Upper lobe of left lung (tissue), 6 donors: ENCODE data around the gene OXCT1. TPM values are rescaled to one million over a fixed set of nuclear protein-coding genes. Genes with fewer than 3 reads are reported as not detected.

Experiments used
- ATAC-seq, 2 donors: fragments of 200-7000 bp; cut with Tn5 transposase; one replicate each; pipeline ENCODE4 v1.9.1; 2022; ENCODE audit warnings: mild to moderate bottlenecking in 2 of 2, moderate library complexity in 2 of 2; ENCODE audit not compliant: low FRiP score in 2 of 2
- DNase-seq, 2 donors: peaks; one replicate each; pipeline ENCODE4 v3.0.0-alpha.2; 2019 to 2020
- H3K27ac ChIP-seq, 4 donors: fragments of 200-600 bp; sonication (generic); one replicate each; pipeline ENCODE4 v1.5.1; 2016 to 2019
- H3K27me3 ChIP-seq, 4 donors: fragments of 200-600 bp; sonication (generic); one replicate each; pipeline ENCODE4 v1.5.1; 2017 to 2019
- H3K36me3 ChIP-seq, 4 donors: fragments of 200-600 bp; sonication (generic); one replicate each; pipeline ENCODE4 v1.5.1; 2016 to 2019
- H3K4me1 ChIP-seq, 4 donors: fragments of 200-600 bp; sonication (generic); one replicate each; pipeline ENCODE4 v1.5.1; 2018 to 2019
- H3K4me3 ChIP-seq, 4 donors: fragments of 200-600 bp; sonication (generic); one replicate each; pipeline ENCODE4 v1.5.1; 2017 to 2019; ENCODE audit warnings: mild to moderate bottlenecking in 2 of 4, moderate library complexity in 1 of 4
- H3K9me3 ChIP-seq, 4 donors: fragments of 200-600 bp; sonication (generic); one replicate each; pipeline ENCODE4 v1.5.1; 2018 to 2019
- CTCF ChIP-seq, 6 experiments: fragments of 450-650 bp in 4 of 6; fragments of 200-600 bp in 2 of 6; sonication (generic) in 2 of 6; IDR thresholded peaks; one replicate each; pipeline ENCODE4 v1.5.1; 2016 to 2019; ENCODE audit warnings: antibody characterized with exemption in 6 of 6
- EP300 ChIP-seq, 4 donors: sonication (generic); formaldehyde crosslinking; IDR thresholded peaks; one replicate each; pipeline ENCODE4 v1.5.1; 2017; ENCODE audit warnings: antibody characterized with exemption in 4 of 4, control low read depth in 2 of 4
- POLR2A ChIP-seq, 4 donors: fragments of 450-650 bp; IDR thresholded peaks; one replicate each; pipeline ENCODE4 v1.5.1; 2016 to 2017; ENCODE audit warnings: antibody characterized with exemption in 4 of 4, mild to moderate bottlenecking in 2 of 4
- POLR2AphosphoS5 ChIP-seq, 2 donors: sonication (generic); formaldehyde crosslinking; IDR thresholded peaks; one replicate each; pipeline ENCODE4 v1.5.1; 2017; ENCODE audit warnings: antibody characterized with exemption in 2 of 2
- WGBS, 2 donors: methylation state at CpG; one replicate each; pipeline ENCODE4 v1.1.5; 2017 to 2018; 5-methylcytosine and 5-hydroxymethylcytosine counted together
- total RNA-seq, 6 donors: library from RNA; depleted of rRNA in 4 of 6; stranded (reverse); fragments of >200 nt in 4 of 6; gene quantifications; one replicate each; pipeline versions ENCODE4 v1.1.0 to v1.2.1, GENCODE V29; 2016 to 2021
- donor health status: DM: no; HTN: no; CAD: no; lungs with moderate emphysema.
- donor health status: DM: no; HTN: yes; CAD: no; lungs with severe emphysema.

OXCT1 gene
- total RNA-seq, 6 donors from 2014 or later = 6.4 to 16.3 (median 12.1) TPM

GRCh38 chr5:41808294-41808693 lies 61.9 kb downstream of the OXCT1 start:
- no peak for TF ChIP-seq POLR2A (IDR thresholded peaks at IDR 0.05)
- no peak for TF ChIP-seq EP300 (IDR thresholded peaks at IDR 0.05)
- no peak for TF ChIP-seq POLR2AphosphoS5 (IDR thresholded peaks at IDR 0.05)
- no peak for TF ChIP-seq CTCF (IDR thresholded peaks at IDR 0.05)
- Histone ChIP-seq H3K4me3 (no peak overlapping the region), H3K36me3 (peaks cover 0 to 13% (median 0%) of the 10 kb centered on the region in 4 donors), H3K27ac (no peak overlapping the region), H3K4me1 (no peaks in the 10 kb centered on the region), H3K27me3 (no peaks in the 10 kb centered on the region), H3K9me3 (no peaks in the 10 kb centered on the region)
- ATAC-seq = no peak
- 92 to 94% methylated on average over 3 of the region's 3 CpGs for WGBS, 2 donors
- DNase-seq = no peak

- no peaks in the 10 kb centered on the region for H3K9me3 ChIP-seq
- H3K27ac ChIP-seq = no peak overlapping the region
- H3K36me3 ChIP-seq = peaks cover 0 to 7% (median 6%) of the 10 kb centered on the region in 4 donors
- H3K4me1 ChIP-seq = peaks cover 0 to 4% (median 0%) of the 10 kb centered on the region in 4 donors
- 97 to 98% methylated on average over 2 of the region's 2 CpGs for WGBS, 2 donors
- no peak for ATAC-seq
- no peak overlapping the region for H3K4me3 ChIP-seq
- TF ChIP-seq EP300 (IDR thresholded peaks at IDR 0.05) (no peak), POLR2AphosphoS5 (IDR thresholded peaks at IDR 0.05) (no peak), CTCF (IDR thresholded peaks at IDR 0.05) (no peak), POLR2A (IDR thresholded peaks at IDR 0.05) (no peak)
- DNase-seq = no peak
- H3K27me3 ChIP-seq = no peaks in the 10 kb centered on the region
These were observed 72.6 kb downstream of the OXCT1 start for GRCh38 chr5:41797662-41798061.

- DNase-seq = no peak
- Histone ChIP-seq H3K27ac (no peak overlapping the region), H3K36me3 (peaks cover 0 to 7% (median 6%) of the 10 kb centered on the region in 4 donors), H3K9me3 (no peaks in the 10 kb centered on the region), H3K4me1 (peaks cover 0 to 4% (median 0%) of the 10 kb centered on the region in 4 donors), H3K27me3 (no peaks in the 10 kb centered on the region), H3K4me3 (no peak overlapping the region)
- TF ChIP-seq POLR2A (IDR thresholded peaks at IDR 0.05) (no peak), CTCF (IDR thresholded peaks at IDR 0.05) (no peak), POLR2AphosphoS5 (IDR thresholded peaks at IDR 0.05) (no peak), EP300 (IDR thresholded peaks at IDR 0.05) (no peak)
- no peak for ATAC-seq
These were observed 74.2 kb downstream of the OXCT1 start for GRCh38 chr5:41796061-41796460.

GRCh38 chr5:41795125-41795524 lies 75.1 kb downstream of the OXCT1 start:
- Histone ChIP-seq H3K27me3 (no peaks in the 10 kb centered on the region), H3K4me3 (no peak overlapping the region), H3K9me3 (no peaks in the 10 kb centered on the region), H3K27ac (no peak overlapping the region), H3K36me3 (peaks cover 0 to 5% (median under 1%) of the 10 kb centered on the region in 4 donors), H3K4me1 (peaks cover 0 to 4% (median 0%) of the 10 kb centered on the region in 4 donors)
- WGBS, 2 donors = 91 to 95% methylated on average over 6 of the region's 6 CpGs
- ATAC-seq (no peak), DNase-seq (no peak)
- TF ChIP-seq POLR2AphosphoS5 (IDR thresholded peaks at IDR 0.05) (no peak), POLR2A (IDR thresholded peaks at IDR 0.05) (no peak), EP300 (IDR thresholded peaks at IDR 0.05) (no peak), CTCF (IDR thresholded peaks at IDR 0.05) (no peak)

GRCh38 chr5:41794471-41794870 lies 75.8 kb downstream of the OXCT1 start:
- Histone ChIP-seq H3K27ac (no peak overlapping the region), H3K4me1 (peaks cover 0 to 4% (median 0%) of the 10 kb centered on the region in 4 donors), H3K9me3 (no peaks in the 10 kb centered on the region), H3K4me3 (no peak overlapping the region), H3K27me3 (no peaks in the 10 kb centered on the region), H3K36me3 (peaks cover 0 to 1% (median 0%) of the 10 kb centered on the region in 4 donors)
- peak in 1 of 2 donors; percentile 90 for ATAC-seq
- 60 to 76% methylated on average over 4 of the region's 4 CpGs for WGBS, 2 donors
- no peak for TF ChIP-seq CTCF (IDR thresholded peaks at IDR 0.05)
- no peak for TF ChIP-seq POLR2AphosphoS5 (IDR thresholded peaks at IDR 0.05)
- no peak for TF ChIP-seq EP300 (IDR thresholded peaks at IDR 0.05)
- no peak for TF ChIP-seq POLR2A (IDR thresholded peaks at IDR 0.05)
- no peak for DNase-seq
